Common myeloid progenitor, CD34-positive (primary cell): ENCODE data around the gene CAB39L.

Experiments used
- CTCF ChIA-PET: fragments of 350-600 bp; sonication (Branson Sonifier 250); formaldehyde crosslinking; loops from one replicate; lab custom pipeline; 2021; ENCODE audit warnings: antibody characterized with exemption; lab: Charles Lee
- POLR2A ChIA-PET: fragments of 350-600 bp; sonication (Branson Sonifier 250); formaldehyde crosslinking; loops from one replicate; lab custom pipeline; 2021; ENCODE audit warnings: antibody characterized with exemption; lab: Charles Lee
- DNase-seq, 3 donors: peaks; one replicate each; pipeline versions ENCODE4 v3.0.0 to v3.0.0-alpha.2; 2013
- H3K27ac ChIP-seq, 2 experiments: 1 replicate in 1 of 2; 2 replicates in 1 of 2; pipeline ENCODE4 v1.7.0; 2013; ENCODE audit warnings: inconsistent platforms in 2 of 2, low read length in 2 of 2, mild to moderate bottlenecking in 2 of 2, low read depth in 1 of 2, moderate library complexity in 1 of 2; ENCODE audit not compliant: severe bottlenecking in 2 of 2, insufficient read depth in 1 of 2, poor library complexity in 1 of 2
- H3K27me3 ChIP-seq, 5 experiments: replicated peaks in 2 of 5; 1 replicate in 3 of 5; 2 replicates in 2 of 5; pipeline versions ENCODE4 v1.6.1 to v1.7.0; 2013; ENCODE audit warnings: low read length in 4 of 5, mild to moderate bottlenecking in 2 of 5, moderate library complexity in 2 of 5, inconsistent platforms in 1 of 5; ENCODE audit not compliant: insufficient read depth in 5 of 5, control insufficient read depth in 4 of 5
- H3K36me3 ChIP-seq, 4 experiments: 1 replicate in 2 of 4; 2 replicates in 2 of 4; pipeline versions ENCODE4 v1.6.1 to v1.7.0; 2013; ENCODE audit warnings: low read length in 3 of 4, control low read depth in 1 of 4, mild to moderate bottlenecking in 1 of 4; ENCODE audit not compliant: control insufficient read depth in 4 of 4, insufficient read depth in 4 of 4
- H3K4me1 ChIP-seq, 4 experiments: 1 replicate in 3 of 4; 2 replicates in 1 of 4; pipeline versions ENCODE4 v1.6.1 to v1.7.1; 2013; ENCODE audit warnings: low read length in 3 of 4, mild to moderate bottlenecking in 3 of 4, control low read depth in 1 of 4, inconsistent platforms in 1 of 4, moderate library complexity in 1 of 4; ENCODE audit not compliant: control insufficient read depth in 4 of 4, insufficient read depth in 4 of 4; ENCODE audit errors: control extremely low read depth in 1 of 4
- H3K4me3 ChIP-seq, 7 experiments: 1 replicate in 4 of 7; 2 replicates in 3 of 7; pipeline versions ENCODE4 v1.5.1 to v1.7.0; 2013; ENCODE audit warnings: mild to moderate bottlenecking in 7 of 7, low read length in 6 of 7, moderate library complexity in 6 of 7, inconsistent platforms in 2 of 7, low read depth in 2 of 7, control low read depth in 1 of 7; ENCODE audit not compliant: insufficient read depth in 4 of 7, control insufficient read depth in 1 of 7; ENCODE audit errors: extremely low read depth in 1 of 7
- H3K9me3 ChIP-seq, 5 experiments: 1 replicate in 4 of 5; 2 replicates in 1 of 5; pipeline versions ENCODE4 v1.6.1 to v1.7.1; 2013; ENCODE audit warnings: low read length in 4 of 5, mild to moderate bottlenecking in 2 of 5, inconsistent platforms in 1 of 5, low read depth in 1 of 5, moderate library complexity in 1 of 5; ENCODE audit not compliant: control insufficient read depth in 4 of 5, insufficient read depth in 2 of 5; ENCODE audit errors: control extremely low read depth in 1 of 5
- WGBS: methylation state at CpG from one replicate; pipeline ENCODE4 v1.1.5; 2013; ENCODE audit not compliant: insufficient coverage; 5-methylcytosine and 5-hydroxymethylcytosine counted together

Gene CAB39L

GRCh38 chr13:49315756-49316482 lies 127.9 kb downstream of the CAB39L start:
- H3K4me3 ChIP-seq = no peak overlapping the region
- H3K27me3 ChIP-seq = no peaks in the 10 kb centered on the region
- no peaks in the 10 kb centered on the region for H3K36me3 ChIP-seq
- WGBS = 100% methylated on average over 1 of the region's 5 CpGs
- H3K27ac ChIP-seq = no peak overlapping the region
- POLR2A ChIA-PET = no interaction called here
- CTCF ChIA-PET = no interaction called here
- H3K9me3 ChIP-seq = no peaks in the 10 kb centered on the region
- H3K4me1 ChIP-seq = peaks cover 0 to 10% (median 4%) of the 10 kb centered on the region in 4 experiments
- no peak for DNase-seq

DNA sequence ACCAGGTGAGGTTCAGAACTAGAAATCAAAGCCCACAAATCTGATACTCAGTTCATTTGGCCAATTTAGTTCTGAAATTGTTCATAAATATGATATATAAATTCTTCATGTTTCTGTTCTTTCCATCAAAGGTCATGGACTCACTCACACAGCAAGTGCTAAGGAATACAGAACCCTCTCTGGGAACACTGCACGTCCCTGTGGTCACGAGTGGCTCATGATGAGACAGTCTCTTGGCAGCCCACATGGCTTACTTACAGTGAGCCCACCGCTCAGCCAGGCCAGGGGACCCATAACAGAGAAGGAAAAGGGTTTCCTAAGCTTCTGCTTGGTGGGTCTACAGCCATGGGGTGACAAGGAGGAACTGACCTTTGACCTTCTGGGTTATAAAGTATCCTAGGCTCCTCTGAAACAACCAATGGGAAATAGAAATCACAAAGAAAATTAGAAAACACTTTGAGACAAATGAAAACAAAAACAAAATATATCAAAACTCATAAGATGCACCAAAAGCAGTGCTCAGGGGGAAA lies 128.8 kb downstream of the CAB39L start:
- no peak overlapping the region for H3K4me3 ChIP-seq
- peaks cover 0 to 2% (median under 1%) of the 10 kb centered on the region in 4 experiments for H3K4me1 ChIP-seq
- CTCF ChIA-PET = interaction anchor here (0.5 kb wide), 1 partner anchor 128 kb away, joined by 3 read pairs; no protein-coding TSS in a partner anchor
- H3K27me3 ChIP-seq = no peaks in the 10 kb centered on the region
- H3K36me3 ChIP-seq = peaks cover 0 to under 1% (median 0%) of the 10 kb centered on the region in 4 experiments
- WGBS = 100% methylated on average over 3 of the region's 3 CpGs
- no peak for DNase-seq
- POLR2A ChIA-PET = no interaction called here
- H3K27ac ChIP-seq = no peak overlapping the region
- H3K9me3 ChIP-seq = no peaks in the 10 kb centered on the region

GRCh38 chr13:49314344-49314882 lies 129.5 kb downstream of the CAB39L start:
- POLR2A ChIA-PET = no interaction called here
- no peak for DNase-seq
- CTCF ChIA-PET = interaction anchor here (0.5 to 1.4 kb wide), 4 partner anchors 9 to 669 kb away, joined by 3 read pairs; no protein-coding TSS in a partner anchor
- Histone ChIP-seq H3K36me3 (peaks cover 0 to 2% (median 0%) of the 10 kb centered on the region in 4 experiments), H3K27me3 (no peaks in the 10 kb centered on the region), H3K9me3 (no peaks in the 10 kb centered on the region), H3K4me3 (no peak overlapping the region), H3K27ac (no peak overlapping the region), H3K4me1 (no peaks in the 10 kb centered on the region)
- WGBS = 98% methylated on average over 5 of the region's 6 CpGs

DNA sequence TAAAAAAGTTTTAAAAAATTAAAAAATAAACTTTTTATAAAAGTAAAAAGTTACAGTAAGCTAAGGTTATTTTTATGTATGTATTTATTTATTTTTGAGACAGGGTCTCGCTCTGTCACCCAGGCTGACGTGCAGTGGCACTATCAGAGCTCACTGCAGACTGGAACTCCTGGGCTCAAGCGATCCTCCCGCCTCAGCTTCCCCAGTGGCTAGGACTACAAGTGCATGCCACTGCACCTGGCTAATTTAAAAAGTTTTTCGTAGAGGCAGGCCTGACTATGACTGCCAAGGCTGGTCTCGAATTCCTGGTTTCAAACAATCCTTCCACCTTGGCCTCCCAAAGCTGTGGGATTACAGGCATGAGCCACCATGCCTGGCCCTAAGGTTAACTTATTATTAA lies 132.0 kb downstream of the CAB39L start:
- Histone ChIP-seq H3K4me1 (no peaks in the 10 kb centered on the region), H3K27me3 (no peaks in the 10 kb centered on the region), H3K27ac (no peak overlapping the region), H3K9me3 (no peaks in the 10 kb centered on the region), H3K4me3 (no peak overlapping the region), H3K36me3 (peaks cover 0 to 2% (median 0%) of the 10 kb centered on the region in 4 experiments)
- CTCF ChIA-PET = interaction anchor here (2.0 kb wide), 1 partner anchor 15 kb away, joined by 4 read pairs; no protein-coding TSS in a partner anchor
- no peak for DNase-seq
- POLR2A ChIA-PET = no interaction called here
- WGBS = 96% methylated on average over 6 of the region's 6 CpGs

DNA sequence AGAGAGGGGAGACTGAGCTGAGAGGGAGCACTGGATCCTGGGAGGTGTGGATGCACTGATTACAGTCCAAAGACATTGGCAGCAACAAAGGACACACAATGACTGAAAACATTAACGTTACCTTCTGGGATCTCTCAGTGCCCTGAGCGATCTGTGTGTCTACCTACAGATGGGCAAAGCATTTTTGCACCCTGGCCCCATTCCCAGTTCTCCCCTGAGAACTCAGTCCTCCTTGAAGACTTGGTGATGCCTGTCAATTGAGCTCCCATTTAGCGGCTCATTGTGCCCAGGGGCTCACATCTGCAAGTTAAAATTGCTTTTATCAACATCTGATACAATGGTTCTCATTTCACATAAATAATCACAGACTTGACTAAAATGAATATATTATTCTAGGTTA lies 133.6 kb downstream of the CAB39L start:
- no peak for DNase-seq
- no peak overlapping the region for H3K27ac ChIP-seq
- peaks cover 0 to 2% (median 0%) of the 10 kb centered on the region in 4 experiments for H3K36me3 ChIP-seq
- ChIA-PET POLR2A (no interaction called here), CTCF (interaction anchor here (2.0 kb wide), 1 partner anchor 13 kb away, joined by 4 read pairs; no protein-coding TSS in a partner anchor)
- no peaks in the 10 kb centered on the region for H3K9me3 ChIP-seq
- no peaks in the 10 kb centered on the region for H3K4me1 ChIP-seq
- no peak overlapping the region for H3K4me3 ChIP-seq
- WGBS = 98% methylated on average over 3 of the region's 3 CpGs
- H3K27me3 ChIP-seq = no peaks in the 10 kb centered on the region

DNA sequence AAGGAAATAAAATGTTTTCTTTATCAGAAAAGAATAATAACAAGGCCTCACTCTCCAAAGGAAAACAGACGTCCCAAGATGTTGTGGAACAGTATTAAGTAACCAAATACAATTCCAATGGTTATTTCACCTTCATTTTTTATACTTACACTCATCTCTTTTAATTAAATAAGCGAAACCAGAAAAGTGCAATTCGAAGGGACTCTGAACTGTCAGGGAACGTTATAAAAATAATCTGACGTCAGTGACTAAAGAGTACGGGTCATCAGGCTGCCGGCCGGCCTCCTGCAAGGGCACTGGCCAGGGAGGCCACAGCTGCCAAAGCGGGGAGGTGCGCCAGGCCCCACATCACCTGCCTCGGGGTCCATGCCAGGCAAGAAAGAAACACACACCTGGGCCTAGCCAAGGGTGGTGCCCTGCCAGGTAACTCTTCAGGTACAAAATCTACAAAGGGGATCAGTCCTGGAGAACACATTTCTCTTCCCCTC lies 134.9 kb downstream of the CAB39L start:
- peaks cover 0 to 2% (median 0%) of the 10 kb centered on the region in 4 experiments for H3K36me3 ChIP-seq
- H3K27me3 ChIP-seq = no peaks in the 10 kb centered on the region
- DNase-seq = no peak
- POLR2A ChIA-PET = no interaction called here
- H3K9me3 ChIP-seq = no peaks in the 10 kb centered on the region
- no peak overlapping the region for H3K4me3 ChIP-seq
- CTCF ChIA-PET = interaction anchor here (0.6 kb wide), 1 partner anchor 12 kb away, joined by 3 read pairs; no protein-coding TSS in a partner anchor
- whole genome bisulfite sequencing = 98% methylated on average over 11 of the region's 11 CpGs
- H3K27ac ChIP-seq = no peak overlapping the region
- H3K4me1 ChIP-seq = no peaks in the 10 kb centered on the region
